Measurements from ENCODE around the gene NDUFAF5. TPM values are rescaled to one million over a fixed set of nuclear protein-coding genes. Genes with fewer than 3 reads are reported as not detected.
A peak's percentile ranks its signal among the peaks of the same experiment; 100 is the strongest.
"Not testable (repeated sequence)": the region's sequence is repeated elsewhere in the genome, so short reads cannot be mapped to it uniquely, and the experiment has no call there.

NDUFAF5 gene, protein sequence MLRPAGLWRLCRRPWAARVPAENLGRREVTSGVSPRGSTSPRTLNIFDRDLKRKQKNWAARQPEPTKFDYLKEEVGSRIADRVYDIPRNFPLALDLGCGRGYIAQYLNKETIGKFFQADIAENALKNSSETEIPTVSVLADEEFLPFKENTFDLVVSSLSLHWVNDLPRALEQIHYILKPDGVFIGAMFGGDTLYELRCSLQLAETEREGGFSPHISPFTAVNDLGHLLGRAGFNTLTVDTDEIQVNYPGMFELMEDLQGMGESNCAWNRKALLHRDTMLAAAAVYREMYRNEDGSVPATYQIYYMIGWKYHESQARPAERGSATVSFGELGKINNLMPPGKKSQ
- 39.2 and 48.8 TPM in 2 replicates for total RNA-seq (2014; rRNA removed; shearing (Covaris generic); ENCODE audit: low replicate concordance)

GRCh38 chr20:13784893-13785715 lies at the start of gene NDUFAF5, which contains the start of gene ESF1:
Gene NDUFAF5 (plus strand): TSS chr20:13785028. CDS start chr20:13785069, 41 bp downstream.
Gene ESF1 (minus strand): TSS chr20:13784919. CDS start chr20:13783140, 1,779 bp downstream.
- peak; percentile 97 for DNase-seq
- Histone ChIP-seq H3K36me3 (peaks cover 65% of the 10 kb centered on the region), H3K4me3 (peak within 1 kb of the TSS; percentile 90), H3K9me3 (no peaks in the 10 kb centered on the region), H3K27me3 (no peaks in the 10 kb centered on the region)

DNA sequence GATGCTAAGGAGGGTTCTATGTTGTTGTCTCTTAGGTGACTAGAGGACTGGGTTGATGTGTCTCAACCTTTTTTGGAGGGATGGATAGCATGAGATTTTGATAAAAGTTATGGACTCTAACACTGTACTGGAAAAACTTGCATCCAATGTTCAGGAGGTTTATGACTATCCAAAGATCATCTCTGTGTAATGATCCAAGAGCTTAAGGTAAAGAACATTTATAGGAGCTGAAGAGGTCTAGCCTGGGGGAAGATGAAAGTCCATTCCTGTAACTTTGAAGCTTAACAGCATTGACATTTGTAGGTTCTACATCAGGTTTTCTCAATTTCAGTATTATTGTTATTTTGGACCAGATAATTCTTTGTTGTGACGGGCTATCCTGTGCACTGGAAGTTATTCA lies 49.0 kb upstream of the NDUFAF5 start:
- H3K9me3 ChIP-seq, result peaks cover 4% of the 10 kb centered on the region; the same call in 1 of the 2 replicates
- no peak for DNase-seq
- H3K4me3 ChIP-seq, result no peak overlapping the region

GRCh38 chr20:13736436-13737191 lies 48.2 kb upstream of the NDUFAF5 start:
- Histone ChIP-seq H3K27me3 (no peaks in the 10 kb centered on the region), H3K36me3 (peaks cover 53% of the 10 kb centered on the region), H3K9me3 (peaks cover 8% of the 10 kb centered on the region), H3K4me3 (no peak overlapping the region)
- no peak for DNase-seq

More for the DNA sequence above, 49.0 kb upstream of the NDUFAF5 start:
- Histone ChIP-seq H3K27me3 (no peaks in the 10 kb centered on the region), H3K36me3 (peaks cover 49% of the 10 kb centered on the region)

DNA sequence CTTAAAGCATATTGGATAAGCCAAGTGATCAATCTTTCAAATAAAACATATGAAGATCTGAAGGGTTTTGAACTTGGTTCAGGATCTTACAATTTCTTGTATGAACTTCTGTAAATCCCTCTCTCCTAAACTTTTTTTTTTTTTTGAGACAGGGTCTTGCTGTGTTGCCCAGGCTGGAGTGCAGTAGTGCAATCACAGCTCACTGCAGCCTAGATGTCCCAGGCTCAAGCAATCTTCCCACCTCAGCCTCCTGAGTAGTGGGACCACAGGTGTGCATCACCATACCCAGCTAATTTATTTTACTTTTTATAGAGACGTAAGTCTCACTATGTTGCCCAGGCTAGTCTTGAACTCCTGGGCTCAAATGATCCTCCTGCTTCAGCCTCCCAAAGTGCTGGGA lies 46.6 kb upstream of the NDUFAF5 start:
- not testable (repeated sequence) for H3K27me3 ChIP-seq, H3K9me3 ChIP-seq, DNase-seq, H3K4me3 ChIP-seq
- H3K36me3 ChIP-seq, result peaks cover 51% of the 10 kb centered on the region

DNA sequence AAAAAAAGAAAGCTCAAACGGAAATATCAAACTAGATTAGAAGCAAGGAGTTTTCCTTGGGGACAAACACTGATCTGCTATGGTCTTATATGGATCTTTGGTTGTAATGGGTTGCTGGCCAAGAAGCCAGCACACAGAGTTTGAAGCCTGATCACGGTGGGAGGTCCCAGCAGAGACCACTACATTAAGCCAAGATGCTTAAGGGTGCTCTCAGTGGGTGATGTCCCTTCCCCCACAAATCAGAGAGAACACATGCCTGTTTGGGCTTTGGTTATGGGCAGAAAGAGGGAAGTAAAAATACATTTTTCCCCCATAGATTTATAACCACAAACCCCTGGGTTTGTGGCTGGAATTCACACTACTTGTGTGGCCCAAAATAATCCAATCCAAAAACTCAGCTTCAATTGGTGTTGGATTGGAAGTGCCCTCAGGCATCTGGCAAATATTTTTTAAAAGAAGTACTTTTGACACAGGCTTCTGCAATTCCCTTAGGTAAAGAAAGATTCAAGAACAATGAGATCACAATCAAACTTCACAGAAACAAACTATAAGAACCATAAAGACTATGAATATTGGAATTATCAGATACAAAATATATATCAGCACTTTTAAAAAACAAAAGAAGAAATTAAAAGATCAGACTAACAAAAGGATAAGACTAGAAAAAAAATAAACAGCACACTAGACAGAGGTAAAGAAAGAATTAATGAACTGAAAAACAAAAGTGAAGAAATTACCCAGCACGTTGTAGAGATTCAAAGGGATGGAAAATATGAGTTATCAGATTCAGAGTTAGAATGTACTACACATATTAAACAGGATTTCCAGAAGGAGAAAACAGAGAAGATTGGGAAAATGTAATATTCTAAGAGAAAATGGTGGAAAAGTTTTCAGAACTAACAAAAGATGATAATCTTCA lies 44.8 kb upstream of the NDUFAF5 start:
- no peak for DNase-seq
- no peaks in the 10 kb centered on the region for H3K27me3 ChIP-seq
- H3K36me3 ChIP-seq, result peaks cover 53% of the 10 kb centered on the region
- H3K9me3 ChIP-seq, result peaks cover 10% of the 10 kb centered on the region
- no peak overlapping the region for H3K4me3 ChIP-seq

DNA sequence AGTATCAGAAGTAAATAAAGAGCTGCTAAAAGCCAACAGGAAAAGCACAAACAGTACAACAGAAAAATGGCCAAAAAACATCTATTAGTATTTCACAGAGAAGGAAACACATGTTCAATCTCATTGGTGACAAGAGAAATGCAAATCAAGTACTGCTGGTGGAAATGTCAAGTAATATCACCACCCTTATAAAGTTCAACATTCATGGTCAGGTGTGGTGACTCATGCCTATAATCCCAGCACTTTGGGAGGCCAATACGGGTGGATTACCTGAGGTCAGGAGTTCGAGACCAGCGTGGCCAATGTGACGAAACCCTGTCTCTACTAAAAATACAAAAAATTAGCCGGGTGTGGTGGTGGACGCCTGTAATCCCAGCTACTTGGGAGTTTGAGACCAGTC lies 42.9 kb upstream of the NDUFAF5 start:
- Histone ChIP-seq H3K4me3 (no peak overlapping the region), H3K9me3 (peaks cover 10% of the 10 kb centered on the region), H3K36me3 (peaks cover 51% of the 10 kb centered on the region), H3K27me3 (no peaks in the 10 kb centered on the region)
- no peak for DNase-seq

DNA sequence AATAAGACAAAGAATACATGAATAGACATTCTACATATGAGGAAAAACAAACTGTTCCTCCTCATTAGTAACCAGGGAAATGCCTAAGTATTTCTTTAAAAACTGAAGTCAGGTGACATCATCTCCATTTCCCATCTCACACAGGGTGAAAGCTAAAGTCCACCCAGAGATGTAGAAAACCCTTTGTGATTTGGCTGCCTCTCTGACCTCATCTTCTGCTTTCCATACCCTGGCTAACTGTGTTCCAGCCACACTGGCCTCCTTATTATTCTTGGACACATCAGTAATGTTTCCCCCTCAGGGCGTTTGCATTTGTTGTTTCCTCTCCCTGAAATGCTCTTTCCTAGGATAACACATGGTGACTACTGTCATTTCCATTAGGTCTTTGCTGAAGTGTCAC lies 40.5 kb upstream of the NDUFAF5 start:
- Histone ChIP-seq H3K9me3 (peaks cover 10% of the 10 kb centered on the region), H3K27me3 (no peaks in the 10 kb centered on the region), H3K36me3 (peaks cover 46% of the 10 kb centered on the region), H3K4me3 (no peak overlapping the region)
- no peak for DNase-seq

DNA sequence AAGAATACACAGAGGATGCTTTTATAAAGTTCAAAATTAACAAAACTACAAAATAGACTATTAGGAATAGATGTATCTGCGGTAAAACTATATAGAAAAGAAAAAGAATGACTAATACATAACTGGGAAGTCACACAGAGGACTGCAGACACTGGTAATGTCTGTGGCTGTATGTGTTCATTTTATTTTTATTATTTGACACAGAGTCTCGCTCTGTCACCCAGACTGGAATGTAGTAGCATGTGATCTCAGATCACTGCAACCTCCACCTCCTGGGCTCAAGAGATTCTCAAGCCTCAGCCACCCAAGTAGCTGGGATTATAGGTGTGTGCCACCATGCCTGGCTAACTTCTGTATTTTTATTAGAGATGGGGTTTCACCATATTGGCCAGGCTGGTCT lies 39.0 kb upstream of the NDUFAF5 start:
- no peaks in the 10 kb centered on the region for H3K27me3 ChIP-seq
- no peak overlapping the region for H3K4me3 ChIP-seq
- peaks cover 35% of the 10 kb centered on the region for H3K36me3 ChIP-seq
- peaks cover 6% of the 10 kb centered on the region; the same call in 1 of the 2 replicates for H3K9me3 ChIP-seq
- no peak for DNase-seq

- H3K27me3 ChIP-seq, result no peaks in the 10 kb centered on the region
- H3K36me3 ChIP-seq, result peaks cover 21% of the 10 kb centered on the region
- no peak for DNase-seq
- no peak overlapping the region for H3K4me3 ChIP-seq
- H3K9me3 ChIP-seq, result no peaks in the 10 kb centered on the region
These were observed 35.0 kb upstream of the NDUFAF5 start for GRCh38 chr20:13749811-13750210.

DNA sequence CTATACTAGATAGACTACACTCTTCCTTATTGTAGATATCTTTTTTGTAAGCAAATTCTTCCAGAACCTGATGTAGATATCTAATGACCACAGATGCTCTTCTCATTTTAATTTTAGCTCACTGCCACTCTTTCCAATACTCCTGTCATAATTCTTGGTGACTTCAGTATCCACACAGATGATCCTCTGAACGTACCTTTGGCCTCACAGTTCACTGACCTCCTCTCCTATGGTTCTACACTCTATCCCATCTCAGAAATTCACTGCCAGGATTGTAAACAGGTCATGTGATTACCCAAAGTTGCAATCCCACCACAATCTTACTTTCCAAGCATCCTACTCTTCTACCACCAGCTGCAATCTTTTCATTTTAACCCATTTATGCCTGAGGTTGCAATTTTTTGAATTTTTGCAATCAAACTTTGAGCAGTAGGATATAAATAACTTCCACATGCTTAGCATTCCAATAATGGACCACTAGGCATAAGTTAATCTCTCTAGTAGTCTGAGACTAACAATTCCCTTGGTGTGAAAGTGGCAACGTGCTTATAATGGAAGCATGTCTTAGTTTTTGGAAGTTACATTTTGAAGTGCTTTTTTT lies 31.3 kb upstream of the NDUFAF5 start:
- H3K9me3 ChIP-seq, result no peaks in the 10 kb centered on the region
- DNase-seq, result no peak
- no peak overlapping the region for H3K4me3 ChIP-seq
- peaks cover 36% of the 10 kb centered on the region for H3K36me3 ChIP-seq
- H3K27me3 ChIP-seq, result no peaks in the 10 kb centered on the region

GRCh38 chr20:13755809-13756208 lies 29.0 kb upstream of the NDUFAF5 start:
- peaks cover 49% of the 10 kb centered on the region for H3K36me3 ChIP-seq
- no peaks in the 10 kb centered on the region for H3K9me3 ChIP-seq
- DNase-seq, result no peak
- H3K27me3 ChIP-seq, result no peaks in the 10 kb centered on the region
- H3K4me3 ChIP-seq, result no peak overlapping the region

- Histone ChIP-seq H3K27me3 (no peaks in the 10 kb centered on the region), H3K36me3 (peaks cover 44% of the 10 kb centered on the region), H3K9me3 (no peaks in the 10 kb centered on the region), H3K4me3 (no peak overlapping the region)
- DNase-seq, result no peak
These were observed 28.3 kb upstream of the NDUFAF5 start for GRCh38 chr20:13756551-13756950.

GRCh38 chr20:13758884-13759283 lies 25.9 kb upstream of the NDUFAF5 start:
- no peaks in the 10 kb centered on the region for H3K9me3 ChIP-seq
- DNase-seq, result no peak

DNA sequence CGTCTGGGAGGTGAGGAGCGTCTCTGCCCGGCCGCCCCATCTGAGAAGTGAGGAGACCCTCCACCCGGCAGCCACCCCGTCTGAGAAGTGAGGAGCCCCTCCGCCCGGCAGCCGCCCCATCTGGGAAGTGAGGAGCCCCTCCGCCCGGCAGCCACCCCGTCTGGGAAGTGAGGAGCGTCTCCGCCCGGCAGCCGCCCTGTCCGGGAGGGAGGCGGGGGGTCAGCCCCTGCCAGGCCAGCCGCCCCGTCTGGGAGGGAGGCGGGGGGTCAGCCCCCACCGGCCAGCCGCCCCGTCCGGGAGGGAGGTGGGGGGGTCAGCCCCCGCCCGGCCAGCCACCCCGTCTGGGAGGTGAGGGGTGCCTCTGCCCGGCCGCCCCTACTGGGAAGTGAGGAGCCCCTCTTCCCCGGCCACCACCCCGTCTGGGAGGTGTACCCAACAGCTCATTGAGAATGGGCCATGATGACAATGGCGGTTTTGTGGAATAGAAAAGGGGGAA lies 24.3 kb upstream of the NDUFAF5 start:
- not testable (repeated sequence) for H3K27me3 ChIP-seq, H3K9me3 ChIP-seq, DNase-seq, H3K4me3 ChIP-seq
- H3K36me3 ChIP-seq, result peaks cover 56% of the 10 kb centered on the region

More at GRCh38 chr20:13758884-13759283, 25.9 kb upstream of the NDUFAF5 start:
- Histone ChIP-seq H3K36me3 (peaks cover 54% of the 10 kb centered on the region), H3K4me3 (no peak overlapping the region), H3K27me3 (no peaks in the 10 kb centered on the region)

DNA sequence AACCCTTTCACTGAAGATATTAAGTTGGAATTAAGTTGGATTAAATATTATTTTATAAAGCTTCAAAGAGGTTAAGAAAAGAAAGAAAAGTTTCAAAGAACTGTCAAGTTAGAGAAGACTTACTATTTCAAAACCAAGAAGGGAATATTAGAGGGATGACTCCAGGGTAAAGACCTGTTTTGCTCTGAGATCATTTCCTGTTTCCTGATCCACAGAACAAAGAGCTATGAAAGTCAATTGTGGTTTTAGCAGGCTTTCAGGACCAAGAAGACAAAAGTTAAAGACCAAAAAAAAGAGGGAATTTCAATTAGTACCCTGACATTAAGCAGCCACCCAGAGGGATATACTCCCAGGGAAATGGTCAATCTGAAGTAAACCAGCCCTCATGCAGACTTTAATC lies 19.5 kb upstream of the NDUFAF5 start:
- Histone ChIP-seq H3K9me3 (peaks cover 18% of the 10 kb centered on the region), H3K36me3 (peaks cover 72% of the 10 kb centered on the region), H3K27me3 (no peaks in the 10 kb centered on the region), H3K4me3 (no peak overlapping the region)
- DNase-seq, result no peak

Measured in MG63 (cell line).